Stomach (tissue), 9 donors: ENCODE results near the gene RBMS1. TPM values are rescaled to one million over a fixed set of nuclear protein-coding genes. Genes with fewer than 3 reads are reported as not detected.

Experiments
- DNase-seq, 2 donors: peaks; one replicate each; pipeline versions ENCODE4 v3.0.0 to v3.0.0-alpha.2; 2013 to 2019
- H3K27ac ChIP-seq, 5 donors: fragments of 200-600 bp in 4 of 5; sonication (generic) in 4 of 5; one replicate each; pipeline ENCODE4 v1.5.1; 2013 to 2019; ENCODE audit warnings: mild to moderate bottlenecking in 1 of 5, moderate library complexity in 1 of 5
- H3K27me3 ChIP-seq, 3 donors: fragments of 200-600 bp; sonication (generic); one replicate each; pipeline ENCODE4 v1.5.1; 2017 to 2019; ENCODE audit warnings: mixed run types in 1 of 3
- H3K36me3 ChIP-seq, 4 donors: fragments of 200-600 bp; sonication (generic); 1 replicate in 3 of 4; 2 replicates in 1 of 4; pipeline ENCODE4 v1.5.1; 2016 to 2019
- H3K4me1 ChIP-seq, 4 donors: fragments of 200-600 bp; sonication (generic); one replicate each; pipeline ENCODE4 v1.5.1; 2016 to 2019
- H3K4me3 ChIP-seq, 4 donors: fragments of 200-600 bp; sonication (generic) in 3 of 4; one replicate each; pipeline ENCODE4 v1.5.1; 2016 to 2019; ENCODE audit warnings: mild to moderate bottlenecking in 1 of 4
- H3K9me3 ChIP-seq, 4 donors: fragments of 200-600 bp; sonication (generic); one replicate each; pipeline ENCODE4 v1.5.1; 2016 to 2019
- CTCF ChIP-seq, 7 experiments: fragments of 450-650 bp in 4 of 7; fragments of 200-600 bp in 3 of 7; sonication (generic) in 3 of 7; IDR thresholded peaks; one replicate each; pipeline ENCODE4 v1.5.1; 2016 to 2019; ENCODE audit warnings: antibody characterized with exemption in 7 of 7, control low read depth in 2 of 7, mild to moderate bottlenecking in 1 of 7
- EP300 ChIP-seq: sonication (generic); formaldehyde crosslinking; IDR thresholded peaks from one replicate; pipeline ENCODE4 v1.6.1; 2017; ENCODE audit warnings: antibody characterized with exemption
- POLR2A ChIP-seq, 4 donors: fragments of 450-650 bp; IDR thresholded peaks; one replicate each; pipeline ENCODE4 v1.6.1; 2016; ENCODE audit warnings: antibody characterized with exemption in 4 of 4, control low read depth in 2 of 4, mild to moderate bottlenecking in 1 of 4, moderate library complexity in 1 of 4
- POLR2AphosphoS5 ChIP-seq, 3 donors: sonication (generic); formaldehyde crosslinking; IDR thresholded peaks; one replicate each; pipeline ENCODE4 v1.6.1; 2016; ENCODE audit warnings: antibody characterized with exemption in 3 of 3
- WGBS, 5 donors: extraction: QIAGEN DNeasy Blood & Tissue Kit in 3 of 5; methylation state at CpG; one replicate each; pipeline versions ENCODE4 v1.1.5 to v1.1.7; 2013 to 2018; 5-methylcytosine and 5-hydroxymethylcytosine counted together
- intact Hi-C: fragments of 100-400 bp; cut with DNase I; formaldehyde crosslinking; loops from one replicate; pipeline ENCODE4 v1.15.1; 2023; ENCODE audit warnings: low total_unique reads
- polyA plus RNA-seq, 3 donors: library from polyadenylated mRNA; stranded (reverse); fragments of 200-250 nt; gene quantifications; one replicate each; pipeline ENCODE4 v1.2.3, GENCODE V29; 2013
- total RNA-seq, 5 donors: library from RNA; depleted of rRNA; stranded (reverse); fragments of >200 nt; gene quantifications; one replicate each; pipeline versions ENCODE4 v1.1.0 to v1.2.3, GENCODE V29; 2014 to 2016
- donor health status: healthy with polysubstance abuse.
- donor health status: Bipolar disorder and iron deficiency.
- donor health status: healthy.

Gene RBMS1
- total and polyA plus RNA-seq, 8 donors: 4.3 to 134 (median 27.8) TPM

DNA sequence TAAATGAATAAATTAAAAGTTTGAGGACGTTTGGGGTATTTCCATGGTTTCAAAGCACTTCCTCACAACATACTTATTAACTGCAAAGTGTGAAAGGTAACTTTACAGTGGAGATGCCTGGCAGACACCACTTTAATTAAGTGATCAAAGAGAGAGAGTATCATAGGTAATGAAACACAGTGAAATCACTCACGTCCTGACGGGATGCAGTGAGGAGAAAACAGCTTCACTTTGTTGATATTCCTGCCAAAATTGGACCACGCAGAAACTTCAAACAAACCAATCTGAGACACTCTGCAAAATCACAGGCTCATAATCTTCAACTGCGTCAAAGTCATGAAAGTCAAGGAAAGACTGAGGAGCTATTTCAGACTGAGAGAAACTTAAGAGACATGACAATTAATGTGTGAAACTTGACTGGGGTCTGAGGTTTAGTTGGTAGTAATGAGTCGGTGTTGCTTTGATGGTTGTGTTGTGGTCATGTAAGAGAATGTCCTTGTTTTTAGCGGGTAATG is 227.5 kb downstream of the RBMS1 start:
- Histone ChIP-seq H3K36me3 (peaks cover 0 to under 1% (median 0%) of the 10 kb centered on the region in 4 donors), H3K4me3 (no peak overlapping the region), H3K9me3 (no peaks in the 10 kb centered on the region), H3K4me1 (peaks cover 7 to 22% (median 18%) of the 10 kb centered on the region in 4 donors), H3K27ac (no peak overlapping the region), H3K27me3 (no peaks in the 10 kb centered on the region)
- TF ChIP-seq EP300 (no peak), POLR2AphosphoS5 (IDR thresholded peaks at IDR 0.05) (no peak), POLR2A (IDR thresholded peaks at IDR 0.05) (no peak), CTCF (IDR thresholded peaks at IDR 0.05) (no peak)
- DNase-seq: no peak
- WGBS, 5 donors: 66 to 74% (median 70%) methylated on average over 7 of the region's 7 CpGs
- intact Hi-C loops: no loop called here

- Histone ChIP-seq H3K27ac (no peak overlapping the region), H3K4me3 (no peak overlapping the region), H3K4me1 (peaks cover 2 to 4% (median 3%) of the 10 kb centered on the region in 4 donors), H3K36me3 (no peaks in the 10 kb centered on the region), H3K9me3 (no peaks in the 10 kb centered on the region), H3K27me3 (no peaks in the 10 kb centered on the region)
- 95 to 100% (median 98%) methylated on average over 1 of the region's 1 CpG for WGBS, 5 donors
- TF ChIP-seq POLR2A (IDR thresholded peaks at IDR 0.05) (no peak), CTCF (IDR thresholded peaks at IDR 0.05) (no peak), POLR2AphosphoS5 (IDR thresholded peaks at IDR 0.05) (no peak), EP300 (no peak)
- intact Hi-C loops: no loop called here
- DNase-seq: no peak
Observed at GRCh38 chr2:160264308-160264707, 229.3 kb downstream of the RBMS1 start.

GRCh38 chr2:160261732-160262131 is 231.9 kb downstream of the RBMS1 start:
- no peak for DNase-seq
- H3K27ac ChIP-seq: no peak overlapping the region
- TF ChIP-seq EP300: no peak
- TF ChIP-seq POLR2A (IDR thresholded peaks at IDR 0.05): no peak
- no peak for TF ChIP-seq POLR2AphosphoS5 (IDR thresholded peaks at IDR 0.05)
- TF ChIP-seq CTCF (IDR thresholded peaks at IDR 0.05): no peak
- H3K36me3 ChIP-seq: no peaks in the 10 kb centered on the region
- no peaks in the 10 kb centered on the region for H3K4me1 ChIP-seq
- no peak overlapping the region for H3K4me3 ChIP-seq
- intact Hi-C loops: no loop called here
- 84 to 89% (median 87%) methylated on average over 2 of the region's 2 CpGs for WGBS, 5 donors
- H3K27me3 ChIP-seq: no peaks in the 10 kb centered on the region
- no peaks in the 10 kb centered on the region for H3K9me3 ChIP-seq

GRCh38 chr2:160258492-160258805 is 235.2 kb downstream of the RBMS1 start:
- intact Hi-C loops: no loop called here
- WGBS, 5 donors: 68 to 85% (median 77%) methylated on average over 2 of the region's 2 CpGs
- Histone ChIP-seq H3K4me3 (no peak overlapping the region), H3K4me1 (peaks cover 0 to 8% (median 7%) of the 10 kb centered on the region in 4 donors), H3K27me3 (no peaks in the 10 kb centered on the region), H3K9me3 (no peaks in the 10 kb centered on the region), H3K27ac (no peak overlapping the region), H3K36me3 (no peaks in the 10 kb centered on the region)
- DNase-seq: no peak
- no peak for TF ChIP-seq POLR2AphosphoS5 (IDR thresholded peaks at IDR 0.05)
- TF ChIP-seq CTCF (IDR thresholded peaks at IDR 0.05): no peak
- TF ChIP-seq EP300: no peak
- no peak for TF ChIP-seq POLR2A (IDR thresholded peaks at IDR 0.05)
